Caco-2 (cell line): ENCODE measurements around the gene OSBPL10. TPM values are rescaled to one million over a fixed set of nuclear protein-coding genes. Genes with fewer than 3 reads are reported as not detected.

Source experiments
- BruUV-seq: library from RNA; stranded (reverse); fragments of 400-500 nt; replicated peaks from 2 replicates; lab custom pipeline; 2021; lab: Mats Ljungman, UMichigan
- CTCF ChIA-PET: fragments of 300-600 bp; sonication (Branson Sonifier 250); formaldehyde crosslinking; loops from one replicate; lab custom pipeline; 2022; ENCODE audit warnings: antibody characterized with exemption; lab: Charles Lee
- POLR2A ChIA-PET: fragments of 300-600 bp; sonication (Branson Sonifier 250); formaldehyde crosslinking; loops from one replicate; lab custom pipeline; 2022; ENCODE audit warnings: antibody characterized with exemption; lab: Charles Lee
- DNase-seq, 2 experiments: peaks; one replicate each; pipeline versions ENCODE4 v3.0.0 to v3.0.0-alpha.2; 2020 to 2022
- H3K27me3 ChIP-seq: replicated peaks from 2 replicates; pipeline ENCODE4 v1.6.0; 2011; ENCODE audit warnings: low read length; ENCODE audit not compliant: control insufficient read depth, insufficient read depth
- H3K36me3 ChIP-seq: 2 replicates; pipeline ENCODE4 v1.5.1; 2011; ENCODE audit warnings: low read length; ENCODE audit not compliant: control insufficient read depth, insufficient read depth
- H3K4me1 ChIP-seq: fragments of 250-450 bp; sonication (Bioruptor Pico); 2 replicates; pipeline ENCODE4 v1.5.1; 2020; ENCODE audit warnings: mild to moderate bottlenecking
- H3K4me3 ChIP-seq: 2 replicates; pipeline ENCODE4 v1.5.1; 2011; ENCODE audit warnings: low read depth, mild to moderate bottlenecking, control low read depth, low read length
- H3K9me3 ChIP-seq: fragments of 250-450 bp; sonication (Bioruptor Pico); 2 replicates; pipeline ENCODE4 v1.5.1; 2020; ENCODE audit warnings: mild to moderate bottlenecking, moderate library complexity
- H3K27ac Mint-ChIP-seq: one replicate; pipeline ENCODE4 v1.8.0; 2022; ENCODE audit warnings: mixed read lengths; ENCODE audit not compliant: unreplicated experiment
- H3K27me3 Mint-ChIP-seq: one replicate; pipeline ENCODE4 v1.8.0; 2022; ENCODE audit warnings: mixed read lengths; ENCODE audit not compliant: insufficient read depth, unreplicated experiment
- H3K36me3 Mint-ChIP-seq: one replicate; pipeline ENCODE4 v1.8.0; 2022; ENCODE audit warnings: mild to moderate bottlenecking, mixed read lengths; ENCODE audit not compliant: insufficient read depth, unreplicated experiment
- H3K4me1 Mint-ChIP-seq: one replicate; pipeline ENCODE4 v1.8.0; 2022; ENCODE audit warnings: low read depth, mixed read lengths; ENCODE audit not compliant: unreplicated experiment
- H3K4me3 Mint-ChIP-seq: one replicate; pipeline ENCODE4 v1.8.0; 2022; ENCODE audit warnings: mild to moderate bottlenecking, moderate library complexity, mixed read lengths; ENCODE audit not compliant: unreplicated experiment
- H3K9me3 Mint-ChIP-seq: one replicate; pipeline ENCODE4 v1.8.0; 2022; ENCODE audit warnings: mixed read lengths; ENCODE audit not compliant: unreplicated experiment
- intact Hi-C: fragments of 100-400 bp; cut with micrococcal nuclease; formaldehyde crosslinking; loops from one replicate; pipeline ENCODE4 v1.10.0; 2022; ENCODE audit not compliant: unreplicated experiment
- total RNA-seq: library from RNA; stranded (reverse); gene quantifications from 2 replicates; pipeline ENCODE4 v1.2.3, GENCODE V29; 2022
- TF ChIP-seq, protein P1 (sequence below), 2 experiments: fragments of 200-600 bp in 1 of 2; IDR thresholded peaks; 1 replicate in 1 of 2; 2 replicates in 1 of 2; pipeline versions ENCODE4 v1.5.1 to v1.8.0; 2011 to 2022; ENCODE audit warnings: antibody characterized with exemption in 1 of 2, control low read depth in 1 of 2, inconsistent platforms in 1 of 2, low read depth in 1 of 2, low read length in 1 of 2, mild to moderate bottlenecking in 1 of 2, moderate library complexity in 1 of 2; ENCODE audit not compliant: insufficient read depth in 1 of 2, severe bottlenecking in 1 of 2, unreplicated experiment in 1 of 2

The OSBPL10 gene
- total RNA-seq, 1 experiment from 2014 or later: 71.2 TPM

DNA sequence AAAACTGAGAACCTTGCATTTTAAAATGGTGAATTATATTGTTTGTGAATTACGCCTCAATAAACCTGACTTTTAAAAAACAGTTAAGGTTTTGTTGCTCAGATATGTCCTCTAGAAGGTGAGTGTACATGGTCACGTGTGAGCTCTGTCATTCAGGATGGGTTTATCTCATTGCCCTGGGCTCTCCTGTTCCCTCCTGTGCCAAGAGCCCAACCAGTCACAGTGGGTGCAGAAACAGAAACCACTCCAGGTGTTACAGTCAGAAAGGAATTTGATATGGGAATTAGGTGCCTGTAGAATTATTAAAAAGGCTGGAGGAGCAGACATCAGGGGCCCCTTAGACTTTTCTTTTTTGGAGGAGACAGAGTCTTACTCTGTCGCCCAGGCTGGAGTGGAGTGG lies 252.0 kb downstream of the OSBPL10 start:
- no peaks in the 10 kb centered on the region for H3K27me3 Mint-ChIP-seq
- no peak overlapping the region for H3K4me3 ChIP-seq
- no peak for DNase-seq
- ChIA-PET CTCF (no interaction called here), POLR2A (no interaction called here)
- no peak overlapping the region for H3K4me3 Mint-ChIP-seq
- H3K9me3 Mint-ChIP-seq: no peaks in the 10 kb centered on the region
- H3K27ac Mint-ChIP-seq: no peak overlapping the region
- H3K36me3 Mint-ChIP-seq: peaks cover 36% of the 10 kb centered on the region
- intact Hi-C loops: no loop called here
- H3K9me3 ChIP-seq: no peaks in the 10 kb centered on the region
- BruUV-seq: no TSS peak
- no peaks in the 10 kb centered on the region for H3K4me1 Mint-ChIP-seq
- H3K4me1 ChIP-seq: no peaks in the 10 kb centered on the region; the same call in 1 of the 2 replicates
- no peaks in the 10 kb centered on the region for H3K27me3 ChIP-seq
- TF ChIP-seq, protein P1, sequence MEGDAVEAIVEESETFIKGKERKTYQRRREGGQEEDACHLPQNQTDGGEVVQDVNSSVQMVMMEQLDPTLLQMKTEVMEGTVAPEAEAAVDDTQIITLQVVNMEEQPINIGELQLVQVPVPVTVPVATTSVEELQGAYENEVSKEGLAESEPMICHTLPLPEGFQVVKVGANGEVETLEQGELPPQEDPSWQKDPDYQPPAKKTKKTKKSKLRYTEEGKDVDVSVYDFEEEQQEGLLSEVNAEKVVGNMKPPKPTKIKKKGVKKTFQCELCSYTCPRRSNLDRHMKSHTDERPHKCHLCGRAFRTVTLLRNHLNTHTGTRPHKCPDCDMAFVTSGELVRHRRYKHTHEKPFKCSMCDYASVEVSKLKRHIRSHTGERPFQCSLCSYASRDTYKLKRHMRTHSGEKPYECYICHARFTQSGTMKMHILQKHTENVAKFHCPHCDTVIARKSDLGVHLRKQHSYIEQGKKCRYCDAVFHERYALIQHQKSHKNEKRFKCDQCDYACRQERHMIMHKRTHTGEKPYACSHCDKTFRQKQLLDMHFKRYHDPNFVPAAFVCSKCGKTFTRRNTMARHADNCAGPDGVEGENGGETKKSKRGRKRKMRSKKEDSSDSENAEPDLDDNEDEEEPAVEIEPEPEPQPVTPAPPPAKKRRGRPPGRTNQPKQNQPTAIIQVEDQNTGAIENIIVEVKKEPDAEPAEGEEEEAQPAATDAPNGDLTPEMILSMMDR (IDR thresholded peaks at IDR 0.05; ENCODE audit: insufficient read depth in 1 of 2, low read depth in 1 of 2, low read length in 1 of 2, severe bottlenecking in 1 of 2, unreplicated experiment in 1 of 2): no peak
- H3K36me3 ChIP-seq: no peaks in the 10 kb centered on the region

DNA sequence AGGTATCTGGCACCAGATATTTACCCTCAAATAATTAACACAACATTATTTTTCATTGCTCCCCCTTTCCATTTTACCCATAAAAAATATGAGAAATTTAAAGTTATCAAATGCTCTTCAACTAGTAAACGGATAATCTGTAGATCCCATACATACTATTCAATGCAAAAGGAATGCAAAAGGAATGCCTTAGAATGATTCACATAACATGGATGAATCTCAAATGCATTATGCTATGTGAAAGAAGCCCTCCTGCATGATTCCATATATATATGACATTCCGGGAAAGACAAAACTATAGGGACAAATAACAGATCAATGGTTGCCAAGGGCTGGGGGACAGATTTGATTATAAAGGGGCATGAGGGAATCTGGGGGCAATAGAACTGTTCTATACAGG lies 252.7 kb downstream of the OSBPL10 start:
- TF ChIP-seq, protein P1 (IDR thresholded peaks at IDR 0.05; ENCODE audit: insufficient read depth in 1 of 2, low read depth in 1 of 2, low read length in 1 of 2, severe bottlenecking in 1 of 2, unreplicated experiment in 1 of 2): no peak
- no peak overlapping the region for H3K4me3 ChIP-seq
- H3K9me3 ChIP-seq: no peaks in the 10 kb centered on the region
- H3K4me1 ChIP-seq: no peaks in the 10 kb centered on the region; the same call in 1 of the 2 replicates
- intact Hi-C loops: no loop called here
- no peaks in the 10 kb centered on the region for H3K27me3 Mint-ChIP-seq
- BruUV-seq: no TSS peak
- H3K9me3 Mint-ChIP-seq: no peaks in the 10 kb centered on the region
- H3K36me3 Mint-ChIP-seq: peaks cover 36% of the 10 kb centered on the region
- H3K4me1 Mint-ChIP-seq: no peaks in the 10 kb centered on the region
- CTCF ChIA-PET: no interaction called here
- no peak for DNase-seq
- no peak overlapping the region for H3K27ac Mint-ChIP-seq
- no peaks in the 10 kb centered on the region for H3K27me3 ChIP-seq
- H3K4me3 Mint-ChIP-seq: no peak overlapping the region
- POLR2A ChIA-PET: no interaction called here
- H3K36me3 ChIP-seq: no peaks in the 10 kb centered on the region

DNA sequence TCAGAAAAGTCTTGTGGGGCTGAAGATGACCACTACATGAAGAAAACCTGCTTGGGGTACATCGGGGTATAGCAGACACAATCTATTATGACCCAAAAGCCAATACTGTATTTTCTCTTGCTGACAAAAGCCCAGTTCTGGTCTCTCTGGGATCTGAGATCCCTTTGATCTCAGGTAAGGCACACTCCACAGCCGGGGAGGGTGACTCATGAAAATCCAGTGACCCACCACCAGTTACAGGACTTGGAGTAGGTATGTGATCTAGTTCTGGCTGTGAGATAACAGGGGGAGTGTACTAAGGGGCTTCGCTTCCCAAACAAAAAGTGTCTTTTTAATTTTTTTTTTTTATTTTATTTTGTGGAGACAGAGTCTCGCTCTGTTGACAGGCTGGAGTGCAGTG lies 255.1 kb downstream of the OSBPL10 start:
- H3K4me3 Mint-ChIP-seq: no peak overlapping the region
- intact Hi-C loops: loop anchor here (2.0 kb wide), 1 partner anchor 27 kb away; no protein-coding TSS in a partner anchor
- Histone ChIP-seq H3K4me1 (no peaks in the 10 kb centered on the region; the same call in 1 of the 2 replicates), H3K9me3 (no peaks in the 10 kb centered on the region), H3K27me3 (no peaks in the 10 kb centered on the region), H3K36me3 (no peaks in the 10 kb centered on the region), H3K4me3 (no peak overlapping the region)
- no peaks in the 10 kb centered on the region for H3K9me3 Mint-ChIP-seq
- BruUV-seq: no TSS peak
- H3K36me3 Mint-ChIP-seq: peaks cover 13% of the 10 kb centered on the region
- DNase-seq: no peak
- H3K27ac Mint-ChIP-seq: no peak overlapping the region
- H3K27me3 Mint-ChIP-seq: no peaks in the 10 kb centered on the region
- TF ChIP-seq, protein P1 (IDR thresholded peaks at IDR 0.05; ENCODE audit: insufficient read depth in 1 of 2, low read depth in 1 of 2, low read length in 1 of 2, severe bottlenecking in 1 of 2, unreplicated experiment in 1 of 2): no peak
- H3K4me1 Mint-ChIP-seq: no peaks in the 10 kb centered on the region
- ChIA-PET POLR2A (no interaction called here), CTCF (no interaction called here)
